SH-SY5Y (cell line): ENCODE measurements around the gene THUMPD2.

Experiments
- GATA2 ChIP-seq: IDR thresholded peaks from 2 replicates; pipeline ENCODE4 v1.6.1; 2011; ENCODE audit warnings: mild to moderate bottlenecking, low read depth, low read length
- GATA3 ChIP-seq: IDR thresholded peaks from 2 replicates; pipeline ENCODE4 v1.6.1; 2011; ENCODE audit warnings: low read depth, mild to moderate bottlenecking, low read length, moderate library complexity

GRCh38 chr2:39704540-39704939, 74.5 kb downstream of the THUMPD2 start:
- no peak for TF ChIP-seq GATA2
- TF ChIP-seq GATA3: no peak
